H1 (cell line): ENCODE results near the gene TBC1D22B.

ENCODE experiments used
- JUND ChIP-seq: IDR thresholded peaks from 2 replicates; pipeline ENCODE4 v1.6.1; 2011; ENCODE audit warnings: mild to moderate bottlenecking, improper control_type of control experiment, low read length
- SRF ChIP-seq: IDR thresholded peaks from 2 replicates; pipeline ENCODE4 v1.6.1; 2011; ENCODE audit warnings: mild to moderate bottlenecking, low read depth, low read length, moderate library complexity
- TF ChIP-seq, protein P1 (sequence below), 3 experiments: IDR thresholded peaks; 1 replicate in 2 of 3; 2 replicates in 1 of 3; pipeline versions ENCODE4 v1.5.1 to v1.6.1; 2011; ENCODE audit warnings: low read length in 3 of 3, mild to moderate bottlenecking in 3 of 3, inconsistent platforms in 2 of 3, low read depth in 1 of 3, moderate library complexity in 1 of 3; ENCODE audit not compliant: insufficient read depth in 1 of 3; ENCODE audit errors: control extremely low read depth in 1 of 3
- TF ChIP-seq, protein P2 (sequence below): IDR thresholded peaks from 2 replicates; pipeline ENCODE4 v1.6.1; 2011; ENCODE audit warnings: low read length, improper control_type of control experiment

DNA sequence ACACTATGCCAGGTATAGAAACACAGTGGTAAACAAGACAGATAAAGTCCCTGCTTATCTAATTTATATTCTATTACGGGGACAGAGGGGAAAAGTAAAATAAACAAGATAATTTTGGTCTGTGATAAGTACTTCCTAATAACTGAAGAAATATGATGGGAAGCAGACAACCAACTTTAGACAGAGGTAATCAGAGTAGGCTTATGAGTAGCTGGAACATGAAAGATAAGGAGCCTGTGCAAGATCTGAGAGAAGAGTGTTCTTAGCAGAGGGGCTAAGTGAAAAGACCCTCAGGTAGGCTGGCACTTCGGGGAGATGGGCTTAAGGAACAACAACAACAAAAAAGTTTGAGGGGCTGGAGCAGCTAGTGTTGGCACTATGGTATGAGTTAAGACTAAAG, 100.3 kb downstream of the TBC1D22B start:
- TF ChIP-seq JUND (no peak), SRF (no peak)
- TF ChIP-seq, protein P1, sequence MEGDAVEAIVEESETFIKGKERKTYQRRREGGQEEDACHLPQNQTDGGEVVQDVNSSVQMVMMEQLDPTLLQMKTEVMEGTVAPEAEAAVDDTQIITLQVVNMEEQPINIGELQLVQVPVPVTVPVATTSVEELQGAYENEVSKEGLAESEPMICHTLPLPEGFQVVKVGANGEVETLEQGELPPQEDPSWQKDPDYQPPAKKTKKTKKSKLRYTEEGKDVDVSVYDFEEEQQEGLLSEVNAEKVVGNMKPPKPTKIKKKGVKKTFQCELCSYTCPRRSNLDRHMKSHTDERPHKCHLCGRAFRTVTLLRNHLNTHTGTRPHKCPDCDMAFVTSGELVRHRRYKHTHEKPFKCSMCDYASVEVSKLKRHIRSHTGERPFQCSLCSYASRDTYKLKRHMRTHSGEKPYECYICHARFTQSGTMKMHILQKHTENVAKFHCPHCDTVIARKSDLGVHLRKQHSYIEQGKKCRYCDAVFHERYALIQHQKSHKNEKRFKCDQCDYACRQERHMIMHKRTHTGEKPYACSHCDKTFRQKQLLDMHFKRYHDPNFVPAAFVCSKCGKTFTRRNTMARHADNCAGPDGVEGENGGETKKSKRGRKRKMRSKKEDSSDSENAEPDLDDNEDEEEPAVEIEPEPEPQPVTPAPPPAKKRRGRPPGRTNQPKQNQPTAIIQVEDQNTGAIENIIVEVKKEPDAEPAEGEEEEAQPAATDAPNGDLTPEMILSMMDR (IDR thresholded peaks at IDR 0.05; ENCODE audit: control extremely low read depth in 1 of 3, insufficient read depth in 1 of 3, low read depth in 1 of 3, low read length in 3 of 3), result no peak
- TF ChIP-seq, protein P2, sequence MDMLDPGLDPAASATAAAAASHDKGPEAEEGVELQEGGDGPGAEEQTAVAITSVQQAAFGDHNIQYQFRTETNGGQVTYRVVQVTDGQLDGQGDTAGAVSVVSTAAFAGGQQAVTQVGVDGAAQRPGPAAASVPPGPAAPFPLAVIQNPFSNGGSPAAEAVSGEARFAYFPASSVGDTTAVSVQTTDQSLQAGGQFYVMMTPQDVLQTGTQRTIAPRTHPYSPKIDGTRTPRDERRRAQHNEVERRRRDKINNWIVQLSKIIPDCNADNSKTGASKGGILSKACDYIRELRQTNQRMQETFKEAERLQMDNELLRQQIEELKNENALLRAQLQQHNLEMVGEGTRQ, result no peak
